ENCODE data around the gene ARX. TPM values are rescaled to one million over a fixed set of nuclear protein-coding genes. Genes with fewer than 3 reads are reported as not detected.

The ARX gene
- polyA plus RNA-seq (2013, experiment 1 of 2; ENCODE audit: insufficient read length) = not detected
- not detected for polyA plus RNA-seq (2013, experiment 2 of 2; ENCODE audit: insufficient read length)

GRCh38 chrX:25015486-25016360 is at the start of gene ARX:
Gene ARX, minus strand, starts transcription at chrX:25015965. Its CDS starts 228 bp downstream, at chrX:25015737.
- peak; percentile 59 for DNase-seq

- no peak for DNase-seq
Observed at GRCh38 chrX:25059273-25059672, 43.5 kb upstream of the ARX start.

GRCh38 chrX:25052798-25053534 is 37.2 kb upstream of the ARX start:
- DNase-seq = no peak

- DNase-seq = no peak
Observed at GRCh38 chrX:25049971-25050370, 34.2 kb upstream of the ARX start.

DNA sequence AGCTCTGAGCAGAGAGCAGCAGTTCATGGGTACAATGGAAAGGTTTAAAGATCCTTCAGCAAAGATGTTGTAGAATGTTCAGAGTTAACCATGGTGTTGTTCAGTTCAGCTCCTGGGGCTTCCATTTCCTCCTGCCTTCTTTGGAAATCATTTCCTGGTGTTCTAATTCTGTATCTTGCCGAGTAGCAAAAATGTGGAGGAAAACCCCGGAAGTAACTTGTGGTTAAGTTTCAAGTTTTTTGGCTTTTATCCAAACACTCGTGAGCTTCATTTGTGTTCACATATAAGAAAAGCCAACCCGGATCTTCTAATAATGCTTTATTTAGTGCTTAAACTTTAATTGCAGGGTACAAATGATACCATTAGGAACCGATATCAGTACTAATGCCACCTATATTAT is 33.6 kb upstream of the ARX start:
- DNase-seq = peak; percentile 6

DNA sequence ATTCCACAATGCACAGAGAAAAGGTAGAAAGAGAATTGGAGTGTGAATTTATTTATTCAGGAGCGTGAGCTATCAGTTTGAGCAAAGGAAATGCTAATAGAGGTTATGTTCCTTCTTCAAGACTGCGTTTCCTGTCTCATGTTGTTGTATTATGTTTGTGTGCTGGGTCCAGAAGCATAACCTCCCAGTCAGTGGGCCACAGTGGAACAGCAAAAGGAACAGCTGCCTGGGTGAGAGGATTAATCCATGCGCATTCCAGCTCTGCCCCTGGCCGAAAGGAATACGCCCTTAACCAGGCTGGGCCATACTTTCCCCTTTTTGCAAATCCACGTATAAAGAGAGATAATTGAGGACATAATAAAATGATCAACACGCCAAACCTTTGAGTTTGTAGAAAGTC is 32.4 kb upstream of the ARX start:
- DNase-seq = no peak

GRCh38 chrX:25043192-25043591 is 27.4 kb upstream of the ARX start:
- no peak for DNase-seq

DNA sequence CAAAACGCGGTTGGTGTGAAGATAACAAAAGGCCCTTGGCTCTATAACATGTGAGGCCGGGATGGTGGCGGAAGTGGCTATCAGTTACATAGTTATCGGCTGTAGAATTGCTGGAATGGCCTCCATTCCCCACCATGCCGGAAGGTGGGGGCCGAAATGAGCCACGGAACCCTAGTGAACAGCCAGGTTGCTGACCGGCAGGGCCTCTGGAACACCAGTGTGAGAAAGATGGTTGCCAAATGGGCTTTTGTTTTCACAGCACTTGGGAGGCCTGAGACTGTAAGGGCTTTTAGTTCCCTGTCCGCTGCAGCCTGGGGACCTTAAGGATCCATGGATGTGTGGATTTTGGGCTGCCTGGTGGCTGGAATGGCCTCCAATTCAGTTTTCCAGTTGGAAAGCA is 23.3 kb upstream of the ARX start:
- DNase-seq = no peak

DNA sequence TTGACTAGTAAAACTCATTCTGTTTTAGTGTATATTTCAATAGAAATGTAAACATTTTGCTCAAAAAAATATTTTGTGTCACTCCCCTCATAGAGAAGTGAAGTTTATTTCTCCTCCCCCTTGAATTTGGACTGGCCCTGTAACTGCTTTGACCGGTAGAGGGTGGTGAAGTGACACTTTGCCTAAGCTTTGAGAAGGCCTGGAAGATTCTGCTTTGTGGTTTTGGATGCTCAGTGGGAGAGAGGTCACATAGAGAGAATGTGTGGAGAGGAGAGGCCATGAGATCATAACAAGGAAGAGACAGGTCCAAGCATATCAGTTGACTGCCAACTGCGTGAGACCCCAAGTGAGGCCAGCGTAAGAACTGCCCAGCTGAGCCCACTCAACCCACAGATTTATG is 19.1 kb upstream of the ARX start:
- DNase-seq = peak; percentile 25

DNA sequence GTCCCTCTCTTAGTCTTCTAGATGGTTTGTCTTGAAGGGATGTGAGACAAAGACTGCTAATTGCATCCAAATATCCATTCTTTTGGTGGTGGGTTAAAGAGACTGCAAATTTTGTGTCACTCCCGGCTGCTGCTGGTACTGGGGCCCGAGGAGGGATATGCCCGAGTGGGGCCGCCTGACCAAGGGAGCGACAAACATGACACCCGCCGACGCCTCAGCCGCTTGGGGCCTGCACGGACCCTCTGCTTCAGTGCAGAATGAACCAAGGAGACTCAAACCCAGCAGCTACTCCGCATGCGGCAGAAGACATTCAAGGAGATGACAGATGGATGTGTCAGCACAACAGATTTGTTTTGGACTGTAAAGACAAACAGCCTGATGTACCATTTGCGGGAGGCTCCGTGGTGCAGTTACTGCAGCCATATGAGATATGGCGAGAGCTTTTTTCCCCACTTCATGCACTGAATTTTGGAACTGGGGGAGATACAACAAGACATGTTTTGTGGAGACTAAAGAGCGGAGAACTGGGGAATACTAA is 13.6 kb upstream of the ARX start:
- no peak for DNase-seq

DNA sequence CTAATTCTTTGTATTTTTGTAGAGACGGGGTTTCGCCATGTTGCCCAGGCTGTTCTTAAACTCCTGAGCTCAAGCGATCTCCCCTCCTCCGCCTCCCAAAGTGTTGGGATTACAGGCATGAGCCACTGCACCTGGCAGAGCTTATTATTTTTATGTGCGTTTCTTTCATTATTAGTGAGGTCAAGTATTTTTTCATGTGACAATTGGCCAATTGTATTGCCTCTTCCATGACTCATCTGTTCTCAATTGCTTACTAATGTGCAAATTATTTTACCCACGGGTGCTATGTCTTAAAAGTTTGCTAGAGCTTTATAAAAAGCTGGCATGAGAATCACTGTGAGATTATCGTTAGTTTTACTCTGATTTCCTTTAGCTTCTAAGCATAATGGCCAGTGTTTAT is 13.0 kb upstream of the ARX start:
- DNase-seq = peak; percentile 61

GRCh38 chrX:25026576-25026975 is 10.8 kb upstream of the ARX start:
- no peak for DNase-seq

DNA sequence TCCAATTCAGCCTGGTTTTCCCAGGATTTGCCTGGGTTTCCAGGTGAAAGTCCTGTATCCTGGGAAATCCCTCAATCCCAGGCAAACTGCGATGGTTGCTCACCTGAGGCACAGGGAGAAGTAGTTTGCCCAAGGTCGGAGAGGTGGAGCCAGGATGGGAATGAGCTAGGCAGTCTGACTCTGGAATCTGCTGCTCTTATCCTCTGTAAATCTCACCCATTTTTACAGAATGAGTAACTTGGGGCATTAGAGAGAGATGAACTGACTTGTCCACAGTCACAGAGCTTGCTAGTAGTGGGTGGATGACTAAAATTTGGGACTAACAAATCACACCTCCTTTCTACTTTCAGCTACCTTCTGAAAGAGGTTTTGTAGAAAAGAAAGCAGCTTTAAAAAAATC is 9.8 kb upstream of the ARX start:
- DNase-seq = no peak

DNA sequence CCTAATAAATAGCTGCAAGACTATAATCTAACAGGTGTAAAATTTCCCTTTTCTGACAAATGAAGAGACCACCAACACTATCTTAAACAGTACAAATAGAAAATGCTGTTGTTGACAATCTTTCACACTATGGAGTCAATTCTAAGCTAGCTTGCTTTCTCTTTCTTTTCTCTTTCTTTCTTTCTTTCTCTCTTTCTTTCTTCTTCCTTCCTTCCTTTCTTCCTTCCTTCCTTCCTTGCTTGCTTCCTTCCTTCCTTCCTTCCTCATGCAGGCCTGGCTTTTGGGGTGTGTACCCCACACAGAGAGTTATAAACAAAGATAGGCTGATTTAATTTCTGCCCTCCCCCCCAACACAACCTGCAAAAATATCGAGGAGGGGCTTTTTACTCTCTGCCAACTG is 8.1 kb upstream of the ARX start:
- no peak for DNase-seq

GRCh38 chrX:25022499-25023325 is 6.9 kb upstream of the ARX start:
- no peak for DNase-seq

GRCh38 chrX:25020905-25021449 is 5.2 kb upstream of the ARX start:
- peak; percentile 12 for DNase-seq

GRCh38 chrX:25020391-25020904 is 4.7 kb upstream of the ARX start:
- no peak for DNase-seq

GRCh38 chrX:25019707-25020390 is 4.1 kb upstream of the ARX start:
- DNase-seq = no peak

GRCh38 chrX:25018682-25019081 is 2.9 kb upstream of the ARX start:
- DNase-seq = no peak

DNA sequence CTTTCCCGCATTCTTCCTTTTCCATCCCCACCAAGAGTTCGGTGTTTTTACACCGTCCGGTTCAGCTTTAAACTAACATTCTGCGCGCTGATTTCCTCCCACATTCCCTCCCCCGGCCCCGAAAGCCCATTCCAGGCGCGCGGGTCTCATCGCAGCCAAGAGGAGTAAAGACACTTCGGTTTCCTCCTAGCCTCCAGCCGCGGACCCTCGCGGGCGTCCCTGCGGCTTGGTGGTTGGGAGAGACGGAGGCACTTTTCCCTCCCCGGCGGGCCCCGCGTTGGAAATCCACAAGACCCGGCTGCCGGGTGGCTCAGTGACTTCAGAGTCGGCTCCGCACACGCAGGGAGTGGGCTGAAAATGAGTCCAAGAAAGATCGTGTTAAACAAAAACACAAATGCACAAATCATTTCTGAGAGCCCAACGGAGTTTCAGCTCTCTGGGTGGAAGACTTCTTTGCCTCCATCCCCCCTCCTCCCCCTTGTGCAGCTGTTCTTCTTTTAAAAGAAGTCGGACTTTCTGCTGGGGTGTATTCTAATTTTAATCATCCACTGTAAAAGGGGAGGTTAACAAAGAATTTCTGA is 2.0 kb upstream of the ARX start:
- DNase-seq = no peak
